ENCODE measurements around the gene TIMP3.

TIMP3 gene

DNA sequence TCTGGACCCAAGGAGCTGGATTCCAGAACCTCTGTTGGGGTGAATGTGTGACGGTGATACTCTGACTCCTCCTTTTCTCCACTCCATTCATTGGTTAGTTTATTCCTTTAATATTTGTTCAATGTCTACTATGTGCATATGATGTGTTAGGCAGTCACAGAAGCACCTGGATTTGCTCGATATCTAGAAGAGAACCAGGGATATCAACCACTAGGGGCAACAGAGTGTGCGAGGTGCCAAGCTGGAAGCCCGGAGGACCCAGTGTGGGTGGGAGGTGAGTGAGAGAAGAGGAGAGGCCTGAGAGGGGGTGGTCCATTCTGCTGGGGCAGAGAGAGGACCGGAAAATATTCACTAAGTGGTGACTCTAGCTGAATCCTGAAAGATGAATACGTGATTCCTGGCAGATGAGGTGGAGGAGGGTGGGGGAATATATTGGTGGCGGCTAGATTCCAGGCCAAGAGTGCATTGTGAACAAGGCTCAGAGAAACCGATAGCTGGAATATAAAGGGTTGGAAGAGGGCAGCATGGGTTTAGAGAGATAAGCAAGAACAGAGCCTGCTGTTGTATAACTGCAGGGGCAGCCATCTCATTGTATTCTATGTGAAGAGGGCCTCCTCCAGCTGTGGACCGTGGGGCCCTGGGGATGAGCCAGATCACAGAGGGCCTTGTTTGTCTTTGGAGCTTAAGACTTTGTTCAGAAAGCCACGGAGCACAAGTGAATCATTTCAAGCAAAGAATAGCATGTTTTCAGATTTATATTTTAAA, 6.9 kb upstream of the TIMP3 start:
- Histone ChIP-seq H3K36me3 (ENCODE audit: insufficient read depth, low read length) (no peaks in the 10 kb centered on the region), H3K4me2 (ENCODE audit: insufficient read depth, low read length) (no peak overlapping the region), H2AFZ (ENCODE audit: low read depth, low read length) (no peak overlapping the region), H3K9ac (ENCODE audit: low read depth, low read length) (no peak overlapping the region), H3K79me2 (ENCODE audit: insufficient read depth, low read length) (no peaks in the 10 kb centered on the region), H3K27me3 (ENCODE audit: insufficient read depth, low read length, poor library complexity) (no peaks in the 10 kb centered on the region), H3K4me1 (ENCODE audit: insufficient read depth, low read length) (peaks cover 20% of the 10 kb centered on the region), H3K9me3 (ENCODE audit: insufficient read depth, low read length, severe bottlenecking) (no peaks in the 10 kb centered on the region), H3K27ac (ENCODE audit: low read length) (no peak overlapping the region), H4K20me1 (ENCODE audit: insufficient read depth, low read length) (no peaks in the 10 kb centered on the region), H3K4me3 (ENCODE audit: low read depth in 1 of 2, low read length in 2 of 2) (no peak overlapping the region)
- no peak for TF ChIP-seq EZH2 (IDR thresholded peaks at IDR 0.05; ENCODE audit: borderline replicate concordance, low read depth, low read length, severe bottlenecking)
- TF ChIP-seq, protein P1, sequence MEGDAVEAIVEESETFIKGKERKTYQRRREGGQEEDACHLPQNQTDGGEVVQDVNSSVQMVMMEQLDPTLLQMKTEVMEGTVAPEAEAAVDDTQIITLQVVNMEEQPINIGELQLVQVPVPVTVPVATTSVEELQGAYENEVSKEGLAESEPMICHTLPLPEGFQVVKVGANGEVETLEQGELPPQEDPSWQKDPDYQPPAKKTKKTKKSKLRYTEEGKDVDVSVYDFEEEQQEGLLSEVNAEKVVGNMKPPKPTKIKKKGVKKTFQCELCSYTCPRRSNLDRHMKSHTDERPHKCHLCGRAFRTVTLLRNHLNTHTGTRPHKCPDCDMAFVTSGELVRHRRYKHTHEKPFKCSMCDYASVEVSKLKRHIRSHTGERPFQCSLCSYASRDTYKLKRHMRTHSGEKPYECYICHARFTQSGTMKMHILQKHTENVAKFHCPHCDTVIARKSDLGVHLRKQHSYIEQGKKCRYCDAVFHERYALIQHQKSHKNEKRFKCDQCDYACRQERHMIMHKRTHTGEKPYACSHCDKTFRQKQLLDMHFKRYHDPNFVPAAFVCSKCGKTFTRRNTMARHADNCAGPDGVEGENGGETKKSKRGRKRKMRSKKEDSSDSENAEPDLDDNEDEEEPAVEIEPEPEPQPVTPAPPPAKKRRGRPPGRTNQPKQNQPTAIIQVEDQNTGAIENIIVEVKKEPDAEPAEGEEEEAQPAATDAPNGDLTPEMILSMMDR (IDR thresholded peaks at IDR 0.05; ENCODE audit: borderline replicate concordance, extremely low read depth, low read length, poor library complexity, severe bottlenecking) = peak; percentile 15
- no peak for DNase-seq
- no peak for ATAC-seq (ENCODE audit: insufficient read depth, low read depth)

DNA sequence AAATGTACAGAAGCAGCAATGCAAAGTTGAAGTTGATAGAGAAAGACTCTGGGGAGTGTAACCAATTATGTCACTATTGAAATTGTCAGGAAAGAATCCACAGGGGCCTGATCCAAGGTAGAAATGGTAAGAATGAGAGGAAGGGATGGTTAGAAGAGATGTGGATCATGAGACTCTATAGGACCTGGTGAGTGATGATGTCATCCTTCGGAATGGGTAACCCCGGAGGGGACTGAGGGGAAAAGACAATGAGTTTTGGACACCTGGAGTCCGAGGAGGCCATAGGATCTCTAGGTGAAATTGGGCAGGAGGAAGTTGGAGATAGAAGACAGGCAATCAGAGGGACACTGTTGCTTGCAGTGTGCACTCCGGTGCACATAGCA, 6.3 kb upstream of the TIMP3 start:
- Histone ChIP-seq H3K9ac (ENCODE audit: low read depth, low read length) (no peak overlapping the region), H3K4me1 (ENCODE audit: insufficient read depth, low read length) (peaks cover 20% of the 10 kb centered on the region), H3K27ac (ENCODE audit: low read length) (no peak overlapping the region), H3K27me3 (ENCODE audit: insufficient read depth, low read length, poor library complexity) (no peaks in the 10 kb centered on the region), H3K9me3 (ENCODE audit: insufficient read depth, low read length, severe bottlenecking) (no peaks in the 10 kb centered on the region), H3K36me3 (ENCODE audit: insufficient read depth, low read length) (no peaks in the 10 kb centered on the region), H2AFZ (ENCODE audit: low read depth, low read length) (no peak overlapping the region), H3K4me2 (ENCODE audit: insufficient read depth, low read length) (no peak overlapping the region), H4K20me1 (ENCODE audit: insufficient read depth, low read length) (no peaks in the 10 kb centered on the region), H3K79me2 (ENCODE audit: insufficient read depth, low read length) (no peaks in the 10 kb centered on the region), H3K4me3 (ENCODE audit: low read depth in 1 of 2, low read length in 2 of 2) (no peak overlapping the region)
- TF ChIP-seq, protein P1 (IDR thresholded peaks at IDR 0.05; ENCODE audit: borderline replicate concordance, extremely low read depth, low read length, poor library complexity, severe bottlenecking) = no peak
- TF ChIP-seq EZH2 (IDR thresholded peaks at IDR 0.05; ENCODE audit: borderline replicate concordance, low read depth, low read length, severe bottlenecking) = no peak
- DNase-seq (no peak), ATAC-seq (ENCODE audit: insufficient read depth, low read depth) (no peak)

DNA sequence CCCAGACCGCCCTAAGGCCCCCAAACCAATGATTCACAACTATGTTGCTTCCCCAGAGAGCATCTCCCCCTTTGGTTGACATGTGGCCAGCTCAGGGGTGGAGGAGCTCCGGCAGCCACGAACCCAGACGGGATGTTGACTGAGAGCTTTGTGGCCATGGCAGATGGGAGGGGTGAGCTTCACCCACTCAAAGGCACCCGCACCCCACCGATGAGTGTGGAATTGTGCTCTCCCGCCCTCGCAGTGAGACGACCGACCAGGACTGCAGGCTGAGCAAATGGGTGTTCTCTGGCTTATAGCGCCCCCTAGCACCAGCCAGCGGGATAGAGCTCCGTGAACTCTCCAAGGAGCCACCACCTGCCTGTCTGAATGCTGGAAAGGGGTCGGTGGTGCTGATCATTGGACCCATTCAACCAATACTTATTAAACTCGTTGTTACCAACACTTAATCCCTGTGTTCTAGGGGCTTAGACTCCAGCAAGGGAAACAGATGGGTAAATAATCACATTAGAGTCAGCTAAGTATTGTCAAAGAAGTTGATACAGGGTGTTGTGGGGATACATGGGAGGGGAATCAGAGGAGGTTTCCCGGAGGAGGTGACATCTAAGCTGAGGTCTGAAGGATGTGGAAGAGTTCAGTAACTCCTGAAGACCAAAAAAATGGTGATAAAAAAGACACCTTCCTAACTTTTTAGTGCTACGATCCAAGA, 4.5 kb upstream of the TIMP3 start:
- H2AFZ ChIP-seq (ENCODE audit: low read depth, low read length) = no peak overlapping the region; the same call in 1 of the 2 replicates
- no peaks in the 10 kb centered on the region for H3K79me2 ChIP-seq (ENCODE audit: insufficient read depth, low read length)
- peaks cover 20% of the 10 kb centered on the region for H3K4me1 ChIP-seq (ENCODE audit: insufficient read depth, low read length)
- H4K20me1 ChIP-seq (ENCODE audit: insufficient read depth, low read length) = no peaks in the 10 kb centered on the region
- no peak overlapping the region for H3K4me3 ChIP-seq (ENCODE audit: low read depth in 1 of 2, low read length in 2 of 2)
- TF ChIP-seq, protein P1 (IDR thresholded peaks at IDR 0.05; ENCODE audit: borderline replicate concordance, extremely low read depth, low read length, poor library complexity, severe bottlenecking) = peak; percentile 95
- no peak for TF ChIP-seq EZH2 (IDR thresholded peaks at IDR 0.05; ENCODE audit: borderline replicate concordance, low read depth, low read length, severe bottlenecking)
- H3K27ac ChIP-seq (ENCODE audit: low read length) = no peak overlapping the region
- H3K27me3 ChIP-seq (ENCODE audit: insufficient read depth, low read length, poor library complexity) = no peaks in the 10 kb centered on the region
- no peak overlapping the region for H3K4me2 ChIP-seq (ENCODE audit: insufficient read depth, low read length)
- H3K36me3 ChIP-seq (ENCODE audit: insufficient read depth, low read length) = no peaks in the 10 kb centered on the region
- H3K9ac ChIP-seq (ENCODE audit: low read depth, low read length) = no peak overlapping the region
- ATAC-seq (ENCODE audit: insufficient read depth, low read depth) = peak; percentile 97
- DNase-seq = peak; percentile 68
- no peaks in the 10 kb centered on the region for H3K9me3 ChIP-seq (ENCODE audit: insufficient read depth, low read length, severe bottlenecking)
